GM18519 (cell line): Measurements from ENCODE around the gene NGFR.

Experiments used
- ATAC-seq: cut with Tn5 transposase; IDR thresholded peaks from one replicate; pipeline ENCODE4 v1.9.1; 2021; ENCODE audit warnings: mild to moderate bottlenecking, moderate library complexity; ENCODE audit not compliant: unreplicated experiment, low FRiP score

The NGFR gene, protein sequence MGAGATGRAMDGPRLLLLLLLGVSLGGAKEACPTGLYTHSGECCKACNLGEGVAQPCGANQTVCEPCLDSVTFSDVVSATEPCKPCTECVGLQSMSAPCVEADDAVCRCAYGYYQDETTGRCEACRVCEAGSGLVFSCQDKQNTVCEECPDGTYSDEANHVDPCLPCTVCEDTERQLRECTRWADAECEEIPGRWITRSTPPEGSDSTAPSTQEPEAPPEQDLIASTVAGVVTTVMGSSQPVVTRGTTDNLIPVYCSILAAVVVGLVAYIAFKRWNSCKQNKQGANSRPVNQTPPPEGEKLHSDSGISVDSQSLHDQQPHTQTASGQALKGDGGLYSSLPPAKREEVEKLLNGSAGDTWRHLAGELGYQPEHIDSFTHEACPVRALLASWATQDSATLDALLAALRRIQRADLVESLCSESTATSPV

DNA sequence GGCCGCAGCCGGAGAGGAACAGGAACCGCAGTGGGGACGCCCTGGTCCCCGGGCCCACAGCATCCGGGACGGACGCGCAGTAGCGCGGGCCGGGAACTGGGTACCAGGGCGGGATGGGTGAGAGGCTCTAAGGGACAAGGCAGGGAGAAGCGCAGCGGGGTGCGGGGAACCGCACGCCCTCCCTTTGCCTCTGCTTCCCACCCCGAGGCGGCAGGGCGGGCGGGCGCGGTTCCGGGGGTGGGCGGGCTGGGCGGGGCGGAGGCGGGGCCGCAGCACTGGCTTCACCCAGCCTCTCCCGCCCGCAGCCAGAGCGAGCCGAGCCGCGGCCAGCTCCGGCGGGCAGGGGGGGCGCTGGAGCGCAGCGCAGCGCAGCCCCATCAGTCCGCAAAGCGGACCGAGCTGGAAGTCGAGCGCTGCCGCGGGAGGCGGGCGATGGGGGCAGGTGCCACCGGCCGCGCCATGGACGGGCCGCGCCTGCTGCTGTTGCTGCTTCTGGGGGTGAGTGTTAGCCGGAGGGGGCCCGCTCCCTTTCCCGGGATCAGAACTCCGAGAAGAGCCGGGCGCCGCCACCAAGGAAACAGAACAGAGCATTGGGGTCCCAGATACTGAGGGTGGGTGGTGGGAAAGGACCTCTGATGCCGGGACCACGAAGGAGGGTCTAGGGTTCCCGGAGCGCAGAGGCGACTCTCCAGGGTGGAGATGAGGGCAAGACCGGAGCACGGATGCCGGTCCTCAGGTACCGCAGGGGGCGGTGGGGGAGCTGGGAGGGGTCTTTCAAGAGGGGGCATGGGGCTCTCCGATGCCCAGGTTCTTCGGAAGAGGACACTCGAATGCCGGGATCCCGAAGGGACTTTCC, at the start of gene NGFR:
Gene NGFR (plus strand): TSS at position 308 of the 856 bp plus-strand sequence. CDS start 125 bp downstream, at position 433.
- no peak for ATAC-seq

GRCh38 chr17:49445591-49445990, 49.5 kb upstream of the NGFR start:
- no peak for ATAC-seq

DNA sequence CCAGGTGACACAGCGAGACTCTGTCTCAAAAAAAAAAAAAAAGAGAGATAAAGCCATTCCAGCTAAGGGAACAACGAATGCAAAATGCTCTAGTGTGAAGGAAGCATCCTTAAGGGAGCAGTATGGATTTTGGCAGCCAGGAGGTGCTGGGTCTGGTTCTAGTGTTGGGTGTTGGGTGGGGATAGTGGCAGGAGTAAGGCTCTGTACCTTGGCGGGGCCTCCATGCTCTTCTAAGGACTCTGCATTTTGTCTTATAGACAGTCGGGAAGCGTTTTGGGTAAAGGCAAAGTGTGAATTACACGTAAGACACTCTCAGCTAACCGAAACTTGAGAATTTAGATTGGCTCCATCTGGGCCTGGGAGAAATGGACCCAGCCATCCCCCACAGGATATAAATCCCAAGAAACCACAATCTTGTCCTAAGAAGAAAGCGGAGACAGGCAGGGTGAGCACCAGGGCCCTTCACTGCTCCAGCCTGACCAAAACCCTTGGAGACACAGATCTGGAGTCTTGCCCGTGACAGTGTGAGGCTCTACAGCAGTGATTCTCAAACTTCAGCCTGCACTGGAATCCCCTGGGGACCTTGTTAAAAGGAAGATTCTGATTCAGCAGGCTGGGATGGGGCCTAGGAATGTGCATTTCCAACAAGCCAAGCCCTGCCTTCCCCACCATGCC, 47.3 kb upstream of the NGFR start:
- no peak for ATAC-seq

- ATAC-seq = no peak
Measured at GRCh38 chr17:49450181-49450580, 44.9 kb upstream of the NGFR start.

DNA sequence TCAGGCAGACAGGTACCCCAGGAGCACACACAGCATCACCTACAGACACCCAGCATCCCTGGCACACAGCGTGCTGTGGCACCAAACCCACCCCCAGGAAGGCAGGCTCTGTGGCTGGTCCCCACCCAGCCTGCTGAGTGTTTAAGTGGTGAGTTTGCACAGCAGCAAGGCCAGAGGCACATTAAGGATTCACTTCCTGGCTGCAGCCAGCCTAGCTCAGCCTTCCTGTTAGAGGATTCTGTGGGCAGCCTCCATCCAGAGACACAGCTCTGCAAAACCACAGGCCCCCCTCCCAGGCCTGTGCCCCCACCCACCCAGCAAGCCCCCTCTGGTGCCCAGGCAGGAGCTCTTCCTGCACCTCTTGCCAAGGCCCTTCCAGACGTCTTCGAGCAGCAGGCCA, 44.4 kb upstream of the NGFR start:
- no peak for ATAC-seq

GRCh38 chr17:49452201-49452600, 42.9 kb upstream of the NGFR start:
- ATAC-seq = no peak

GRCh38 chr17:49452661-49453060, 42.4 kb upstream of the NGFR start:
- ATAC-seq = no peak

DNA sequence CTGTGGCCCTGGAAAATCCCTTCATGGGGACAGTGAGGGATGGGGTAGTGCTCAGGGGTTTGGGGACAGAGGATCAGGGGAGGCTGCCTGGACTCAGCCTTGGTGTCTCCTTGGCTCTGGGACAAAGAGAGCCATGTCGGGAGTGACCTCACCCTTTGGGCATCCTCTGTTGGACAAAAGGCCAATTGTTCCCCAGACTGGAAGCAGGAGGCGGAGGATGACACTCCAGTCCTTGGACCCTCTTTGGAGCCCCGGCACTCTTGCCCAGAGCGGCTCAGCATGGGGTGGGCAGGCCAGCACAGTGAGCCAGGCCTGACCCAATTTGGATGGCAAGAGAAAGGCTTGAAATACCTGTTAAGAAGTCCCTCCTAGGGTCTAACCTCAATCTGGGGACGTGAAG, 41.0 kb upstream of the NGFR start:
- no peak for ATAC-seq

GRCh38 chr17:49455272-49455861, 39.7 kb upstream of the NGFR start:
- ATAC-seq = no peak

DNA sequence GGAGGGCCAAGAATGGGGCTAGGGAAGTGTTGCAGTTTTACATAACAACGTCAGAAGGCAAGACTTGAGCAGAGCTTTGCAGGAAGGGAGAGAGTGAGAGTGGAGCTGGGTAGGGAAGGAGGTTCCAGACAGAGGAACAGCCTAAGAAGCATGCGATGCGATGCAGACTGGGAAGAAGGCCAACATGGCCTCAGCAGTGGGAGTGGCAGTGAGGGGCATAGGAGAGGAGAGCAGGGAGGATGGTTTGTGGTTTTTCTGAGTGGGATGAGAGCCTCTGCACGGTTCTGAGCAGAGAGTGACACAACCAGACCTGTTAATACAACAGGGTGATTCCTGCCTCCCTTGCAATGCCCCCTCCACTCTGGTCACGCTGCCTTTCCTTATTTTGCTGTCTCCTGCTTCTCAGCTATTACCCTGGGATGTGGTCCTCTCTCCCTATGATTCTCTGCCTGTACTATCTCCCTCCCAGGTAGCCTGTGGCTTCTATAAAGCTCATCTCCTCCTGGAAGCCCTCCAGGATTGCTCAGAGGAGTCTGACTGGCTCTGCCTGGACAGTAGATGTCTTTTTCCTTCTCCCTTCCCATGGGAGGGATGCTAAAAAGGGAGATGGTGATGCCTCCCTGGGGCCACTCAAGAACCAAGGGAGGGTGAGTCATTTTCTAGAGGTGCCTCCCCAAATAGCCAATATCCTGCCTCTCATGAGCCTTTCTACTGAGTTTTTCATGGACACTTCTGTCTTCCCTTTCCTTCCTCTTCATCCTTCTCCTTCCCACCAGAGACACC, 38.7 kb upstream of the NGFR start:
- ATAC-seq = no peak

GRCh38 chr17:49457564-49458535, 37.2 kb upstream of the NGFR start:
- no peak for ATAC-seq

DNA sequence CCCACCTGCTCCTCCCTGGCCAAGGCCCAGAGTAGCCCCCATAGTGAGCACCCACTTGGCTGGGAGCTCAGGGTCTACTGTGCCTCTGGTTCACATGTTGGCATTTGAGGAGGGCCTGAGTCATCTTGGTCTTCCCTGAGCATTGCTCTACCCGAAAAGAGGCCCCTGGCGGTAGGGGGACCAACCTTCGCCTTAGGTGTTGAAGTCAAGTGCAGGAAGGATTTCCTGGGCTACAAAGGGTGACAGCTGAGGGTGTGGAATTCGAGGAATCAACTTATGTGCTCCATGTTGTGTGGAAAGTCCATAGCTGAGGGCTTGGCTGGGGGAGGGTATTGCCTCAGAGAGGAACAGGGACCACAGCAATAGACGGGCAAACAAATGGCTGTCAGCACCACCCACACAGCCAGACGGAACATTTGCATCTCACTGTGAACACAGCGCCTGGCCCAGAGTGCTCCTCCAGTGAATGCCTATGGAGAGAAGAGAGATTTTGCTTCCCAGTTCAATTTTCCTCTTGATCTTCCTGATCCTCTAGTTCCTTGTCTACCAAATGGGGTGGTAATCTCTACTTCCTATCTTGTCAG, 35.6 kb upstream of the NGFR start:
- ATAC-seq = no peak

GRCh38 chr17:49460401-49460800, 34.7 kb upstream of the NGFR start:
- ATAC-seq = no peak

GRCh38 chr17:49461580-49461979, 33.5 kb upstream of the NGFR start:
- ATAC-seq = no peak

DNA sequence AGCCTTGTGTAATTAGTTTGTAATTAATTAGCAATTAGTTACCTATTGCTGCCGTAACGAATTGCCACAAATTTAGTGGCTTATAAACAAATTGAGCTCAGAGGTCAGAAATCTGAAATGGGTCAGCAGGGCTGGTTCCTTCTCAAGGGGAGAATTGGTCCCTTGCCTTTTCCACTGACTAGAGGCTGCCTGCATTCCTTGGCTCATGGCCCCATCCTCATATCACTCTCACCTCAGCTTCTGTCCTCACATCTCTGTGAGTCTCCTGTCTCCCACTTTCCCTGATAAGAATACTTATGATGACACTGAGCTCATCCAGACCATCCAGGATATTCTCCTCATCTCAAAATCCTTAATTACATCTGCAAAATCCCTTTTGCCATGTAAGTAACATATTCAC, 31.0 kb upstream of the NGFR start:
- ATAC-seq = no peak

DNA sequence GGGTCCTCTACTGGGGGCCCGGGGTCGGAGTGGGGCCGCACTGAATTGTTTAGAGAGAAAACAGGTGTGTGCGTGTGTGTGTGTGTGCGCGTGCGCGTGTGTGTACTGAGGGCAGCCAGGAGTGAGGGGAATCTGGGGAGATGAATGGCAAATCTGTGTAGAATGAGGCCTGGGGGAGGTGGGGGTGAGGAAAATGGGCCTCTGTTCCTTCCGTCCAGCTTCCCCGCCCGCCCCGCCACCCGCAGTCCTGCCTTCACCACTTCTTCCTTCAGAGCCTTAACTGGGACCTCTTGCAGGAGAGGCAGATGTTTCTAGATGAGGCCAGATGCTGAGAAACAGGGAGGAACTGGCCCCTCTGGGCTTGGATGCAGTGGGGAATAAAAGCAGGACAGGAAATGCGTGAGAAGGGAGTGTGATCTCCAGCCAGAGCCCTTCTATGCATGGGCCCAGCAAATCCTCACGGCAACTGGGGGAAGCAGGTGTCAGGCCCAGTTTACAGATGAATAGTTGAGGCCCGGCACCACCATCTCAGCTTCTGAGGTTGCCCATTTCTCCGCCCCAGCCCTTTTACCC, 29.7 kb upstream of the NGFR start:
- ATAC-seq = no peak

- no peak for ATAC-seq
Measured at GRCh38 chr17:49466436-49466835, 28.7 kb upstream of the NGFR start.

DNA sequence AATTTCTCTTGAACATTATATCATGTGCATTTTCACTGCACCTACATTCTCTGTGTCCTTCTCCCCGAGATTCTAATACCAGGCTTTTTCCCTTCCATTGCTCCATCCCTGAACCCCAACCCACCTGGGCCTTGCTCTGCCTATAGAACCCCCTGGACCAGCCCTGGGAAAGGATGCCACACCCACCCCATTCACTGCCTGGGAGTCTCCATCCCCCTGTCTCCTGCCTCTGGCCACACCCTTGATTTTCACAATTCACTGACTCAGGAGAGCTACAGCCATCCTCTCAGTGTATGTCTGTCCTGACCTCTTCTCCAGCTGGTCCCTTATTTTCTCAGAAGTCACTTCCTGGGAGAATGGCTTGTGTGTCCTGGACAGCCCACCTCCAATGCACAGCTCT, 27.9 kb upstream of the NGFR start:
- no peak for ATAC-seq
